ENCODE data around the gene GARIN5A.

The GARIN5A gene

DNA sequence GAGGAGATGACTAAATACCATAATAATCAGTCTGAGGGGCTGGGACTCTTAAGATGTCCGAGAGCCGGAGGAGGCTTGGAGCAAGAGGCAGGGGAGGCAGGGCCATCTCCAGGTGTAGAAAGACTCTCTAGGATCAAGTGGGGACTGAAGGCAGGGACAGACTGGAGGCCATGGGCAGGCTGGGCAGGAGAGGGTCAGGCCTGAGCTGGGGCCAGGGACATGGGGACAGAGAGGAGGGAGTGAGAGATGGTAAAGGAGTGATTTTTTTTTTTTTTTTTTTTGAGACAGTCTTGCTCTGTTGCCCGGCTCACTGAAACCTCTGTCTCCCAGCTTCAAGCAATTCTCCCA lies 32.2 kb upstream of the GARIN5A start:
- DNase-seq (ENCODE audit: low spot score) = no peak

GRCh38 chr19:50507376-50507775 lies 30.7 kb upstream of the GARIN5A start:
- no peak for DNase-seq (ENCODE audit: low spot score)

DNA sequence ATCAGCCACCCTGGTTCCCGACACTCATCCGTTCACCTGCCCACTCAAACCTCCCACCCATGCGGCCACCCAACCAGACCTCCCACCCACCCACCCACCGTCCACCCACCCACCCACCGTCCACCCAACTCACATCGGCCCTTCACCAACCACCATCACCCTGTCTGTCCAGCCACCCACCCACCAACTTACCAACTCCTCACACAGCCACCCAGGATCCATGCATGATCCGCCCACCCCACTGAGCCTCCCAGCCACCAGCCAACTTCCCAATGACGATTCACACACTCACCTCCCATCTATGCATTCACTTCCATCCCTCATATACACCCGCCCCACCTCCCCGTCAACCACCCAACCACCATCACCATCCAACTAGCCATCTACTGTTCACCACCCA lies 30.1 kb upstream of the GARIN5A start:
- DNase-seq (ENCODE audit: low spot score) = no peak

- no peak for DNase-seq (ENCODE audit: low spot score)
These were observed 29.4 kb upstream of the GARIN5A start for GRCh38 chr19:50505856-50506611.

GRCh38 chr19:50501568-50502475 lies 25.2 kb upstream of the GARIN5A start:
- no peak for DNase-seq (ENCODE audit: low spot score)

GRCh38 chr19:50501186-50501567 lies 24.5 kb upstream of the GARIN5A start:
- no peak for DNase-seq (ENCODE audit: low spot score)

DNA sequence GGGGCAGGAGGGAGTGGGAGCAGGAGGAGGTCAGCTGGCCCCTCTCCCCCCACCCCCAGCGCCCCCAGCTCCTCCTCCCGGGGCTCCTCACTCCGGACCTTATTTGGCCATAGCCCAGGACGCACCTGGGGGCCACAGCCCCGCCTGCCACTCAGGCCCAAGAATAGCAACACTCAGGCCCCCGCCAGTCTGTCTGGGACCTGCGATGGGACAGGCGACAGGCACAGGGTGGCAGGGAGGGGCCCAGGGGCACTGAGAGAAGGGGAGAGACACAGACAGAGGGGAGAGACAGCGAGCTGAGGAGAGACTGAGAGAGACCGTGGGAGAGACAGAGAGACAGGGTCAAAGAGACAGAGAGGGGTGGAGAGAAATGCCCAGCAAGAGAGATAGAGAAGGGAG lies 24.1 kb upstream of the GARIN5A start:
- no peak for DNase-seq (ENCODE audit: low spot score)

- DNase-seq (ENCODE audit: low spot score) = no peak
These were observed 23.6 kb upstream of the GARIN5A start for GRCh38 chr19:50500060-50500752.

- no peak for DNase-seq (ENCODE audit: low spot score)
These were observed 21.8 kb upstream of the GARIN5A start for GRCh38 chr19:50498219-50499056.

GRCh38 chr19:50497022-50497405 lies 20.4 kb upstream of the GARIN5A start:
- DNase-seq (ENCODE audit: low spot score) = no peak

- no peak for DNase-seq (ENCODE audit: low spot score)
These were observed 19.8 kb upstream of the GARIN5A start for GRCh38 chr19:50496189-50497021.

DNA sequence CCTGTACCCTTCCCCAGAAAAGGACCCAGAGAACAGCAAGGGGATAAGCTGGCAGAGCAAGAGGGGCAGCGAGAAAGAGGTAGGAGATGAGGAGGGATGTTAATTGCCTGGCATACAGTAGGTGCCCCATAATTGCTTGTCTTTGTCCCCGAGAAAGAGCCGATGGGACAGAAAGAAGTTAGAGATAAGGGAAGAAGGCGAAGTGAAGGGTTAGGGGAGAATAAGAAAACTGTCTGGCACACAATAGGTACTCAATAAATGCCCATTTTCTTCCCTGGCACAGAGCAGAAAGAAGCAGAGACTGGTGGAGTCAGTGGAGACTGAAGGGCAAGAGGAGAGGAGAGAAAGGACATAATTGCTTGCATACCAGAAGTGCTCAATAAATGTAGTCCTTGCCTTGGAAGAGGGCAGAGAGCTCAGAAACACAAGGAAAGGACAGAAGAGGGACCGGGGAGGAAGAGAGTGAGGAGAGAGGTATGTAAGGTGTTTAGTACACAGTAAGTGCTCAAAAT lies 18.4 kb upstream of the GARIN5A start:
- no peak for DNase-seq (ENCODE audit: low spot score)

- DNase-seq (ENCODE audit: low spot score) = no peak
These were observed 17.8 kb upstream of the GARIN5A start for GRCh38 chr19:50494186-50495019.

GRCh38 chr19:50493171-50493570 lies 16.5 kb upstream of the GARIN5A start:
- DNase-seq (ENCODE audit: low spot score) = no peak

DNA sequence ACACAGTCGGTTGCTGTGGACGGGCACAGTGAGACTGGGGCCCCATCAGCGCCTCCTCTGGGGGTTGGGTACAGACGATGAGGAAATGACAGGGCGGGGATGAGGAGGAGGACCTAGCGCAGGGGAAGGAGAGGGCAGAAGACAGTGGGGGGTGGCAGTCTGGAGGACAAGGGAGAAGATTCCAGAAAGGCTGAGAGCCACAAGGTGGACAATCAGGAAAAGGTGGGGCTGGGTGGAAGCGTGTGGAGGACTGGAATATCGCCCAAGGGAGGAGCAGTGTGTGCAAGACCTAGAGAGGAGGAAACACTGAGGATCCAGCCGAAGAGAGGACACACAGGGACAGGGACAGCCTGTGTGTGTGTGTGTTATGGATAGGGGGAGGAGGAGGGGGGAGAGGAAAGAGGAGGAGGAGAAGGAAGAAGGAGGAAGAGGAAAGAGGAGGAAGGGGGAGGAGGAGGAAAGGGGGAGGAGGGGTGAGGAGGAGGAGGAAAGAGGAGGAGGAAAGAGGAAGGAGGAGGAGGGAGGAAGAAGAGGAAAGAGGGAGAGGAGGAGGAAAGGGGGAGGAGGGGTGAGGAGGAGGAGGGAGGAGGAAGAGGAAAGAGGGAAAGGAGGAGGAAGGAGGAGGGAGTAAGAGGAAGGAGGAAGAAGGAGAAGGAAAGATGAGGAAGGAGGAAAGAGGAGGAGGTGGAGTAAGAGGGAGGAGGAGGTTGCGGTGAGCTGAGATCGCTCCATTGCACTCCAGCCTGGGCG lies 15.8 kb upstream of the GARIN5A start:
- DNase-seq (ENCODE audit: low spot score) = no peak

DNA sequence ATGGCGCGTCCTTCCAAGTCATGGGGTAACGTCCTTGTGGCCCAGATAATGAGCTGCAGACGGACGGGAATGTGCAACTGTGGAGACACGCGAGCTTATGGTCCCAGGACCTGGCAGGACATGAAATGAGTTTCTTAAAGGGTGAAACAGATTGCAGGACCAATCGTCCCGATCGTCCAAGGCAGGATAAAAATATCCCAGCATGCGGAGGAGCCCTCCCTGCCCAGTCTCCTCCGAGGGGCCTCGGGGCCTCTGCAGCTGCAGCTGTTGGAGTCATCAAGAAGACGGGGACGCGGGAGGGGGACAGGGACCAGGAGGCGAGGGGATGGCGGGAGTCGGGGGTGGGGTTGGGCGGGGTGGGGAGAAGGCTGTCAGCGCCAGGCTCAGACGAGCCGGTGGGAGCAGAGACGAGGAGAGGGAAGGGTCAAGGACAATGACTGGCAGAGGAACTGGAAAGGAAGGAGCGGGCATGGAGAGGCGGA lies 14.4 kb upstream of the GARIN5A start:
- no peak for DNase-seq (ENCODE audit: low spot score)

DNA sequence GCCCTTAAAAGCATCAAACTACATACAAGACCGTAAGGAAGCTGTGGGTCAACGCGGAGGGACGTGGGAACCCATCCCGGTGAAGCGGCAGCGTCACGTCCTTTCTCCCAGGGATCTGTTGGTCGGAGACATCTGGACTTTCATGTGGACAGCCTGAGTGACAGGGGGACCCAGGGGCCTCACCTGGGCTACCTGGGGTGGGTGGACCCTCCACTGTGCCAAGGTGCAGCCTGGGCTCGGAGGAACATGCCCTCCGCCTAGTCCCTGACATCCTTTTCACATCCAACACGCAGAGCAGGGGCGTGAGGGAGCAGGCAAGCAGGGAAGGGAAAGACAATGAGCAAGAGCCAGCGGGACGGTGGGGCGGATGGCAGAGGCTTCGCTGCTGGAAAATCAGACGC lies 13.8 kb upstream of the GARIN5A start:
- no peak for DNase-seq (ENCODE audit: low spot score)

- DNase-seq (ENCODE audit: low spot score) = no peak
These were observed 12.9 kb upstream of the GARIN5A start for GRCh38 chr19:50489461-50490011.
